Activated CD4-positive, alpha-beta T cell treated with anti-CD3 and anti-CD28 coated beads for 4 hours (primary cell): Measurements from ENCODE around the gene MYL1.

ENCODE experiments used
- DNase-seq, 2 donors: peaks; one replicate each; pipeline ENCODE4 v3.0.0-alpha.2; 2020

Gene MYL1

GRCh38 chr2:210315015-210315788 is at the start of gene MYL1:
Gene MYL1, minus strand, starts transcription at chr2:210315174. Its CDS starts 132 bp downstream, at chr2:210315042.
- DNase-seq, result no peak

GRCh38 chr2:210363876-210364275 is 48.9 kb upstream of the MYL1 start:
- DNase-seq, result no peak

GRCh38 chr2:210363261-210363660 is 48.3 kb upstream of the MYL1 start:
- no peak for DNase-seq

GRCh38 chr2:210360412-210360811 is 45.4 kb upstream of the MYL1 start:
- no peak for DNase-seq

- no peak for DNase-seq
These were observed 42.0 kb upstream of the MYL1 start for GRCh38 chr2:210356944-210357343.

- no peak for DNase-seq
These were observed 22.2 kb upstream of the MYL1 start for GRCh38 chr2:210337159-210337558.

- DNase-seq, result no peak
These were observed 9.9 kb upstream of the MYL1 start for GRCh38 chr2:210324906-210325305.

- no peak for DNase-seq
These were observed 9.5 kb upstream of the MYL1 start for GRCh38 chr2:210324458-210324857.

- no peak for DNase-seq
These were observed 8.0 kb upstream of the MYL1 start for GRCh38 chr2:210323003-210323402.

GRCh38 chr2:210318891-210319290 is 3.9 kb upstream of the MYL1 start:
- no peak for DNase-seq

GRCh38 chr2:210318486-210318885 is 3.5 kb upstream of the MYL1 start:
- DNase-seq, result no peak

- DNase-seq, result no peak
These were observed 4.4 kb downstream of the MYL1 start for GRCh38 chr2:210310550-210310949.

- no peak for DNase-seq
These were observed 5.3 kb downstream of the MYL1 start for GRCh38 chr2:210309548-210310233.

- no peak for DNase-seq
These were observed 11.5 kb downstream of the MYL1 start for GRCh38 chr2:210303498-210303897.

- no peak for DNase-seq
These were observed 12.6 kb downstream of the MYL1 start for GRCh38 chr2:210302326-210302725.

GRCh38 chr2:210299866-210300373 is 15.1 kb downstream of the MYL1 start:
- no peak for DNase-seq

GRCh38 chr2:210288408-210288807 is 26.6 kb downstream of the MYL1 start:
- DNase-seq, result no peak

- no peak for DNase-seq
These were observed 27.7 kb downstream of the MYL1 start for GRCh38 chr2:210287301-210287700.

- DNase-seq, result no peak
These were observed 28.8 kb downstream of the MYL1 start for GRCh38 chr2:210286123-210286680.

GRCh38 chr2:210277133-210277532 is 37.8 kb downstream of the MYL1 start:
- DNase-seq, result no peak

GRCh38 chr2:210271300-210271699 is 43.7 kb downstream of the MYL1 start:
- DNase-seq, result no peak

GRCh38 chr2:210269148-210269547 is 45.8 kb downstream of the MYL1 start:
- no peak for DNase-seq

GRCh38 chr2:210268281-210268680 is 46.7 kb downstream of the MYL1 start:
- no peak for DNase-seq

GRCh38 chr2:210267698-210268097 is 47.3 kb downstream of the MYL1 start:
- no peak for DNase-seq
